GM18873 (cell line): ENCODE measurements around the gene GLDN.
"Not testable (repeated sequence)": the region's sequence is repeated elsewhere in the genome, so short reads cannot be mapped to it uniquely, and the experiment has no call there.

Experiments used
- ATAC-seq: cut with Tn5 transposase; IDR thresholded peaks from one replicate; pipeline ENCODE4 v1.9.1; 2021; ENCODE audit warnings: mild to moderate bottlenecking, moderate library complexity, moderate number of reproducible peaks; ENCODE audit not compliant: unreplicated experiment, low FRiP score

GLDN gene

GRCh38 chr15:51382787-51383186 is 41.3 kb downstream of the GLDN start:
- ATAC-seq: no peak

GRCh38 chr15:51386029-51386428 is 44.6 kb downstream of the GLDN start:
- ATAC-seq: no peak

- ATAC-seq: no peak
These were observed 45.0 kb downstream of the GLDN start for GRCh38 chr15:51386486-51386885.

DNA sequence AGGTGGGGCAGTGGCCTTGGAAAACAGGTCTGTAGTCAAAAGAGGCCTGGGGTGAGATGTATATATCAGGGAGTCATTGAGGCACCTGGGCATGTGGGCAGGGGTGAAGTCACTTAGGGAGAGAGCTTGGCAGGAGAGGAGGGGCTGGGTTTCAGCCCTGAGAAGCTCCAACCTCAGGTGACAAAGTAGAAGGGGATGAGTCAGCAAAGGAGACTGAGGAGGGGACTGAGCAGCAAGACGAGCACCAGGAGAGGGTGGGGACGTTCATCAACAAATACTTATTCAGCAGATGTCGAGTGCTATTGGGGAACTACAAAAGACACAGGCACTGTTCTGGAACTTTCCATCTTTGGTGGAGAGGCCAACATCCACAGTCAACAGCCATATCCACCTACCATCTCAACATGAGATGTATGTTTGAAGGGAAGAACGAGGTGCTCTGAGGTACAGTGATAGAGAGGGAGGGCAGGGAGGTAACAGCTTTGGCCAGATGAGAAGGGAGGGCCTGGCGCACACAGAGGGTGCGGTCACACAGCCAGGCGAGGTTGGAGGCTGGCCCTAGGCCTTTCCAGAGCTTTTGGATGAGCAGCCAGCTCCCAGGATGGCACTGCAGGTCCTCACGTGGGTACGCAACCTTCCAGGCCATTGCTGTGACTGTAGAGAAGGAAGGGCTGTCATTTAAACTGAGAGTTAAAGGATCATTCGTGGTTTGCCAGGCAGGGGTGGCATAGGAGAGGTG is 45.7 kb downstream of the GLDN start:
- ATAC-seq: no peak

DNA sequence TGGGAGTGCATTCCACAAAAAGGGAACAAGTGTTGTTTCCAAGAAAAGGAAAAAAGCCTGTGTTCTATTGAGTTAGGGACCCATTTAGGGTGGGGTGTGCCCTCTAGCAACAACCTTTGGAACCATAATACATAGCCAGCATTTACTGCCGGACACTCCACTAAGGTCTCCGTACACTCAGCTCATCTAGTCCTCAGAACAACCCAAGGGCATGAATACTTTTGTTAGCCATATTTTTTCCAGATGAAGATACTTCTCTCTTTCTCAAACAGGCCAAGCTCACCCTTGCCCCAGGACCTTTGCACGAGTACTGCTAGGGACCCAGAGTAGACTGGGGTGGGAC is 46.2 kb downstream of the GLDN start:
- ATAC-seq: no peak

- ATAC-seq: no peak
These were observed 47.3 kb downstream of the GLDN start for GRCh38 chr15:51388726-51389125.

DNA sequence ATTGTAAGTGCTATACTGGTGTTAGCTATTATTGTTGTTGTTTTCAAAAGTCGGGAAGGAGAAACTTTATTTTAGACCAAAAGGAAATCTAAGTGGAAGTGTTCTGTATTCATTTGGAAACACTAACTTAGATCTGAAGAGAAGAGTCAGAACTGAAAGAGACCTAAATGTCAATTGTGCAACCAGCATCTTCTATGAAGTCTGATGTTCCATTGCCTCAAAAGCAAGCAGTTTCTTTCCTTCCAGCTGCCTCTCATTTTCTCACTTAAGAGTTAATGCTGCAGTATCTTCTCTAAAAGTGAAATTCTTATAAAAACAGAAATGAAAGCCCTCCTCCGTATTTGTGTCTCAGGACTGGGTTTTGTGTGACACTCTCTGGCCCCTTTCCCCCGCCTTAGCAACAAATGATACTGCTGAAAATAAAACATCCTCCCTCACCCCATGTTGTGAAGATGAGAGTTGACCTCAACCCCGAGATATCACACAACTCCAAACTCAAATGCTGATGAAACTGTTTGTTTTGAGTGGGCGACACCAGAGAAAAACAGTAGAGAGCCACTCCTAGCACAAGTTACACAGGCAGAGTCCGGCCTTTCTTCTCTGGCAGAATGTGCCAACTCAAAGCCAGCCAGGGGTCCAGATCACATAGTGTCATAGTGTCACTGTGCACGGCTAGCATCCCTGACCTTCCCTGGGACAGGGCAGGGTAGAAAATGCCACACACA is 48.9 kb downstream of the GLDN start:
- ATAC-seq: no peak

DNA sequence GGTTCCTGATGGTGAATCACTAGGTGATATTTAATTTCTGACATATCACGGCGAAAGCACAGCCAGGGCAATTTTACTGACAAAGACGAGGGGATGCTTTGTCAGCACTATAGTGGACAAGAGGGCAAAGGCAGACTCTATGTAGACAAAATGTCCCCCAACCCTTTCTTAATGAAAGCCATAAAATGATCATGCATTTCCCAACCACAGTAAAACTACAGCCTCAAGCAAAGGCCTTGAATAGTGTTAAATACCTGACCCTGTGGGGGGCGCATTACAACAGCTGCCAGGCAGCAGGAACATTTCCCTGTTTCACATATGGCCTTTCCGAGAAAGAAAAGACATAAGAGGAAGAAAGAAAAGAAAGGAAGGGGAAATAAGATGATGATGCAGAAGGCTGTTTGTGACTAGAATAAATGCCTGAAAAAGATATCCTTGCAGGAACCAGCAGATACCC is 49.5 kb downstream of the GLDN start:
- ATAC-seq: no peak

DNA sequence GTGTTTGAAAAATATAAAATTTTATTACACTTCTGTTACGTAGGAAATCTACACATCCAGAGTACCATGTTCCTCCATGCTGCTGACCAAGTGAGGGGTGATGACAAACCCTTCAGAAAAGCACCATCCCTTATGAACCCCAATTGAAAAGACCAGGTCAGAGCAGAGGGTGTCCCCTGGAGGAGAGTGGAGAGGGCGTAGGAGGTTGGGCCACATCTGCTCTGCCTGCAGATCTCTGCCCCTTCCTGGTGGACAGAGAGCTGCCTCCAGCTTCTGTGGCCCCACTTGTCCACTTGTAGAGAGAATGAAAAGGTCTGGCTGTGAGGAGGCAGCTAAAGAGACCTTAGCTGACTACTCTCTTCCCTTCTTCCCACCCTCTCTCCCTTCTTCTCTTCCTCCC is 55.5 kb downstream of the GLDN start:
- no peak for ATAC-seq

DNA sequence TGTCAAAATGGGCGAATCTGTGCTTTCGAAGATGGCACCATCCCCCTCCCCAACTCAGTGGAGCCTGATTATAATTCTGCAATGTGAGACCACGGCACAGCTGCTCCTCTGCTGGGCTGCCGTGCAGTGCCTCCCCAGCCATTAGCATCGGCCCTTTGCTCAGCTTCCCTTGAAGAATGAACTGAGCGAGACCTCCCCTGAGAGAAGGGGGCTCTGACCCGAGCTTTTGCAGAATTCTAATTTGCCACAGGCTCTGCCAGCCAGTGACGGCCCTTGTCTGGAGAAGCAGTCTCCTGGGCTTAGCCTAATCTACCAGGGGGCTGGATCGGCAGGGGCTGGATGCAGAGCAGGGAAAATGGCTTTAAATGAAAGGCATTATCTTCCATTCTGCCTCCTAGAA is 57.2 kb downstream of the GLDN start:
- ATAC-seq: no peak

GRCh38 chr15:51401051-51401780 is 59.8 kb downstream of the GLDN start:
- no peak for ATAC-seq

DNA sequence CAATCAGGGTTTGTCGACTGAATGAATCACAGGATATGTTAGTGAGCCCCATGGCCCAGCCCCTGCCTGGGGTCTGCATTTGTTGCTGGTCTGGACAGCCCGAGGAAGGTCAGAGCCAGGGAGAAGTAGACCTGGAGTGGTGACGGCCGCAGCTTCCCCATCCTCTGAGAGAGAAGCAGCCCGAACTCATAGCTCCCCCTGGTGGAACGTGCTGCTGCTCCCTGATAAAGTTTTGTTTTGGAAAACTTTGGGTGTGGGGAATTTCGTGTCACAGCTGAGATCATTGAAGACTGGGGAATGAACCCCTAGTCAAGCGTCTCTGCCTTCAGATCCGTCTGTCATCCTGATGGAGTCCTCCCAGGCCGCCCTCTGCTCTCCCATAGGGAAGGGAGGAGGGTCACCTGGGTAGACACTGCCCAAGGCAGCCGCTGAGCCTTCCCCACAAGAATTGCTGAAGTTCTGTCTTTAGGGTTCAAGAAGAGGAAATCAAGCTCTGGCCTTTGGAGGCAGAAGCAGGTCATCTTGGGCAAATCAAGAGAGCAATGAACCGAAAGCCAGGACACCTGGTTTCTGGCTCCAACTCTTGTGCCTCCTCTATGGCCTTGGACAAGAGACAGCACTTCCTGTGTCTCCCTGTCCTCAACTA is 60.5 kb downstream of the GLDN start:
- no peak for ATAC-seq

- ATAC-seq: no peak
These were observed 61.8 kb downstream of the GLDN start for GRCh38 chr15:51403072-51403878.

DNA sequence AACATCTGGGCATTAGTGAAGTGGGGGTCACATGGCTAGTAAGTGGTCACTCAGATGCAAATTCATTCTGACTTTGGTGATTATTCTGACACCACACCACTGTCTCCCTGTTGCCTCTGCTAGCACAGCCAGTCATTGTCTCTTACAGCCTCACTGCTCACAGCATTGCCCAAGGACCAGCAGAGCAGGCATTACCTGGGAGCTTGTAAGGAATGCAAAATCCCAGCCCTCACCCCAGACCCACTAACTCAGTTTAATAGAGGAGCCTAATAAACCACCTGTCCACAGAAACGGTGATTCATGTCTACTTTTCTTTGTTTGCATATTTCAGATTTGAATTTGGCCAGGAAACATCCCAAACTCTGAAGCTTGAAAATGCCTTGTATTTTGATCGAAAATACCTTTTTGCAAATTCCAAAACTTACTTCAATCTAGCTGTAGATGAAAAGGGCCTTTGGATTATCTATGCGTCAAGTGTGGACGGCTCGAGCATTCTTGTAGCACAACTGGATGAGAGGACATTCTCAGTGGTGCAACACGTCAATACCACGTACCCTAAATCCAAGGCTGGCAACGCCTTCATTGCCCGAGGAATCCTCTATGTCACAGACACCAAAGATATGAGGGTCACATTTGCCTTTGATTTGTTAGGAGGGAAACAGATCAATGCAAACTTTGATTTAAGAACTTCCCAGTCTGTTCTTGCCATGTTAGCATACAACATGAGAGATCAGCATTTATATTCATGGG is 62.7 kb downstream of the GLDN start:
- ATAC-seq: no peak

- ATAC-seq: no peak
These were observed 64.5 kb downstream of the GLDN start for GRCh38 chr15:51405693-51406523.

GRCh38 chr15:51414256-51414860 is 72.9 kb downstream of the GLDN start:
- ATAC-seq: no peak

GRCh38 chr15:51416129-51416528 is 74.7 kb downstream of the GLDN start:
- ATAC-seq: no peak

- not testable (repeated sequence) for ATAC-seq
These were observed 81.6 kb downstream of the GLDN start for GRCh38 chr15:51423040-51423439.
